Measurements from ENCODE around the gene RIMBP2.

DNA sequence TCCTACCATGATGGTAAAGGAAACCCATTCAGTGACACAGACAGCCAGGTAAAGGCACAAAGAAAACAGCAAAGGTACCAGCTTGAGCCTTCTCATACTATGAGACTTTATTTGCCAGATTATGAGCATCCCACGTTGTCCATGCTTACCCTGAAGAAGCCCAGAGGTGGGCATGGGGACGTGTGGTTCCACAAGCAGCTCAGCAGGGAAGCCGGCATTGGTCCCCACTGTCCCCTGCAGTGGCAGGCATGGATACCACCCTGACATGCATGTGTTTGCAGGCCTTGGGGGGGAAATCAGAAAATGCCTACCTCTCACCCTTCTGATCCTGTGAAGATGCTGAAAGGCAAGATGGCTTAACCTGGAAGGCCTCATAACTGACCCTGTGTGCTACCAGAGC, 195.3 kb downstream of the RIMBP2 start:
- TF ChIP-seq, protein P1, sequence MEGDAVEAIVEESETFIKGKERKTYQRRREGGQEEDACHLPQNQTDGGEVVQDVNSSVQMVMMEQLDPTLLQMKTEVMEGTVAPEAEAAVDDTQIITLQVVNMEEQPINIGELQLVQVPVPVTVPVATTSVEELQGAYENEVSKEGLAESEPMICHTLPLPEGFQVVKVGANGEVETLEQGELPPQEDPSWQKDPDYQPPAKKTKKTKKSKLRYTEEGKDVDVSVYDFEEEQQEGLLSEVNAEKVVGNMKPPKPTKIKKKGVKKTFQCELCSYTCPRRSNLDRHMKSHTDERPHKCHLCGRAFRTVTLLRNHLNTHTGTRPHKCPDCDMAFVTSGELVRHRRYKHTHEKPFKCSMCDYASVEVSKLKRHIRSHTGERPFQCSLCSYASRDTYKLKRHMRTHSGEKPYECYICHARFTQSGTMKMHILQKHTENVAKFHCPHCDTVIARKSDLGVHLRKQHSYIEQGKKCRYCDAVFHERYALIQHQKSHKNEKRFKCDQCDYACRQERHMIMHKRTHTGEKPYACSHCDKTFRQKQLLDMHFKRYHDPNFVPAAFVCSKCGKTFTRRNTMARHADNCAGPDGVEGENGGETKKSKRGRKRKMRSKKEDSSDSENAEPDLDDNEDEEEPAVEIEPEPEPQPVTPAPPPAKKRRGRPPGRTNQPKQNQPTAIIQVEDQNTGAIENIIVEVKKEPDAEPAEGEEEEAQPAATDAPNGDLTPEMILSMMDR (IDR thresholded peaks at IDR 0.05; ENCODE audit: low read depth, low read length) = no peak
- TF ChIP-seq, protein P2, sequence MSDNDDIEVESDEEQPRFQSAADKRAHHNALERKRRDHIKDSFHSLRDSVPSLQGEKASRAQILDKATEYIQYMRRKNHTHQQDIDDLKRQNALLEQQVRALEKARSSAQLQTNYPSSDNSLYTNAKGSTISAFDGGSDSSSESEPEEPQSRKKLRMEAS (IDR thresholded peaks at IDR 0.05; ENCODE audit: low read depth, low read length) = no peak
- no peak for TF ChIP-seq POLR2A (IDR thresholded peaks at IDR 0.05; ENCODE audit: extremely low read depth, insufficient read length)
- TF ChIP-seq MYC (IDR thresholded peaks at IDR 0.05; ENCODE audit: low read depth, low read length) = no peak
